Liver (tissue), 9 donors: ENCODE measurements around the gene RAB17. TPM values are rescaled to one million over a fixed set of nuclear protein-coding genes. Genes with fewer than 3 reads are reported as not detected.

Source experiments
- DNase-seq: peaks from one replicate; pipeline ENCODE4 v3.0.0-alpha.2; 2017; ENCODE audit warnings: low spot score
- H3K27ac ChIP-seq, 2 donors: one replicate each; pipeline ENCODE4 v1.7.0; 2013; ENCODE audit warnings: inconsistent platforms in 2 of 2, low read length in 2 of 2, control low read depth in 1 of 2, low read depth in 1 of 2, mild to moderate bottlenecking in 1 of 2
- H3K27me3 ChIP-seq, 4 donors: one replicate each; pipeline versions ENCODE4 v1.6.1 to v1.7.0; 2013; ENCODE audit warnings: low read length in 3 of 4, inconsistent platforms in 1 of 4, mild to moderate bottlenecking in 1 of 4, moderate library complexity in 1 of 4; ENCODE audit not compliant: control insufficient read depth in 4 of 4, insufficient read depth in 4 of 4
- H3K36me3 ChIP-seq, 4 donors: one replicate each; pipeline versions ENCODE4 v1.6.1 to v1.7.0; 2013; ENCODE audit warnings: low read length in 3 of 4, mild to moderate bottlenecking in 3 of 4, low read depth in 1 of 4, moderate library complexity in 1 of 4; ENCODE audit not compliant: control insufficient read depth in 4 of 4, insufficient read depth in 3 of 4
- H3K4me1 ChIP-seq, 4 donors: one replicate each; pipeline versions ENCODE4 v1.6.1 to v1.7.0; 2013; ENCODE audit warnings: low read length in 3 of 4, mild to moderate bottlenecking in 3 of 4, moderate library complexity in 1 of 4; ENCODE audit not compliant: control insufficient read depth in 4 of 4, insufficient read depth in 4 of 4
- H3K4me3 ChIP-seq, 3 donors: one replicate each; pipeline versions ENCODE4 v1.6.1 to v1.7.0; 2013; ENCODE audit warnings: low read length in 3 of 3, control low read depth in 1 of 3, low read depth in 1 of 3, mild to moderate bottlenecking in 1 of 3
- H3K9ac ChIP-seq, 2 donors: one replicate each; pipeline ENCODE4 v1.7.0; 2013; ENCODE audit warnings: low read length in 2 of 2, mild to moderate bottlenecking in 2 of 2, moderate library complexity in 2 of 2, control low read depth in 1 of 2, low read depth in 1 of 2
- H3K9me3 ChIP-seq, 4 donors: one replicate each; pipeline versions ENCODE4 v1.6.1 to v1.7.0; 2013; ENCODE audit warnings: low read length in 3 of 4; ENCODE audit not compliant: control insufficient read depth in 4 of 4
- ATF3 ChIP-seq: IDR thresholded peaks from 2 replicates; pipeline ENCODE4 v1.6.1; 2016; ENCODE audit warnings: antibody characterized with exemption
- CTCF ChIP-seq: fragments of 150-350 bp; IDR thresholded peaks from 2 replicates; pipeline ENCODE4 v1.5.1; 2017; ENCODE audit warnings: improper control_type of control experiment, low read depth, low read length; ENCODE audit not compliant: missing input control
- EGR1 ChIP-seq, 2 donors: IDR thresholded peaks; 2 replicates each; pipeline ENCODE4 v1.6.1; 2016 to 2018; ENCODE audit warnings: antibody characterized with exemption in 2 of 2, low read depth in 2 of 2
- FOXA1 ChIP-seq: IDR thresholded peaks from 2 replicates; pipeline ENCODE4 v1.6.1; 2016; ENCODE audit warnings: antibody characterized with exemption
- FOXA2 ChIP-seq: IDR thresholded peaks from 2 replicates; pipeline ENCODE4 v1.6.1; 2016; ENCODE audit warnings: antibody characterized with exemption
- GABPA ChIP-seq, 2 donors: IDR thresholded peaks in 1 of 2; conservative IDR thresholded peaks in 1 of 2; 2 replicates each; pipeline ENCODE4 v1.6.1; 2016; ENCODE audit warnings: antibody characterized with exemption in 2 of 2, mild to moderate bottlenecking in 1 of 2, moderate library complexity in 1 of 2
- HNF4A ChIP-seq, 2 donors: conservative IDR thresholded peaks; 2 replicates each; pipeline ENCODE4 v1.6.1; 2016; ENCODE audit warnings: antibody characterized with exemption in 2 of 2, mild to moderate bottlenecking in 2 of 2
- HNF4G ChIP-seq: IDR thresholded peaks from 2 replicates; pipeline ENCODE4 v1.6.1; 2016; ENCODE audit warnings: antibody characterized with exemption
- JUND ChIP-seq, 2 donors: IDR thresholded peaks; 2 replicates each; pipeline ENCODE4 v1.6.1; 2016; ENCODE audit warnings: antibody characterized with exemption in 2 of 2
- MAX ChIP-seq: IDR thresholded peaks from 2 replicates; pipeline ENCODE4 v1.6.1; 2016; ENCODE audit warnings: antibody characterized with exemption
- NR2F2 ChIP-seq: IDR thresholded peaks from 2 replicates; pipeline ENCODE4 v1.6.1; 2016; ENCODE audit warnings: antibody characterized with exemption
- RAD21 ChIP-seq, 2 donors: IDR thresholded peaks; 2 replicates each; pipeline ENCODE4 v1.6.1; 2016; ENCODE audit warnings: antibody characterized with exemption in 2 of 2, mild to moderate bottlenecking in 2 of 2
- REST ChIP-seq: IDR thresholded peaks from 2 replicates; pipeline ENCODE4 v1.6.1; 2016; ENCODE audit warnings: antibody characterized with exemption, mild to moderate bottlenecking
- RXRA ChIP-seq, 2 donors: IDR thresholded peaks; 2 replicates each; pipeline ENCODE4 v1.6.1; 2017 to 2018; ENCODE audit warnings: antibody characterized with exemption in 2 of 2, mild to moderate bottlenecking in 1 of 2
- SP1 ChIP-seq: IDR thresholded peaks from 2 replicates; pipeline ENCODE4 v1.6.1; 2018; ENCODE audit warnings: antibody characterized with exemption, mild to moderate bottlenecking
- TAF1 ChIP-seq: conservative IDR thresholded peaks from 2 replicates; pipeline ENCODE4 v1.6.1; 2016; ENCODE audit warnings: antibody characterized with exemption, mild to moderate bottlenecking
- YY1 ChIP-seq: IDR thresholded peaks from 2 replicates; pipeline ENCODE4 v1.6.1; 2016; ENCODE audit warnings: antibody characterized with exemption, mild to moderate bottlenecking
- ZBTB33 ChIP-seq: IDR thresholded peaks from 2 replicates; pipeline ENCODE4 v1.6.1; 2016; ENCODE audit warnings: antibody characterized with exemption
- WGBS: extraction: QIAGEN DNeasy Blood & Tissue Kit; methylation state at CpG from one replicate; pipeline ENCODE4 v1.1.7; 2013; 5-methylcytosine and 5-hydroxymethylcytosine counted together
- polyA plus RNA-seq, 2 donors: library from polyadenylated mRNA; stranded (reverse) in 1 of 2; unstranded in 1 of 2; fragments of 200-250 nt in 1 of 2; fragments of >200 nt in 1 of 2; fragmentation: Nextera tagmentation in 1 of 2; extraction: Ambion mirVana in 1 of 2; gene quantifications; one replicate each; pipeline versions ENCODE4 v1.2.1 to v1.2.3, GENCODE V29; 2013 to 2015
- total RNA-seq, 2 donors: library from RNA; depleted of rRNA; stranded (reverse); fragments of >200 nt; gene quantifications; one replicate each; pipeline ENCODE4 v1.2.3, GENCODE V29; 2014
- donor health status: healthy.
- donor health status: healthy.
- donor health status: healthy.
- donor health status: healthy.
- donor health status: healthy.

RAB17 gene
- 10 to 100 TPM; 17.8 to 96.5 TPM for total RNA-seq
- 10 to 100 TPM; 69.6 to 80.2 TPM for polyA plus RNA-seq

GRCh38 chr2:237590272-237591140 lies at the start of gene RAB17:
Gene RAB17, minus strand, starts transcription at chr2:237590734. Its CDS starts 4,580 bp downstream, at chr2:237586154.
- 26% methylated on average over 16 of the region's 16 CpGs for WGBS

More at GRCh38 chr2:237590272-237591140, at the start of gene RAB17:
- Histone ChIP-seq H3K9ac (peak within 1 kb of the TSS; percentile 89 to 98), H3K9me3 (no peaks in the 10 kb centered on the region), H3K27me3 (no peaks in the 10 kb centered on the region), H3K27ac (peak within 1 kb of the TSS; percentile 89 to 96), H3K36me3 (no peaks in the 10 kb centered on the region), H3K4me3 (peak within 1 kb of the TSS; percentile 60 to 64 (median 63)), H3K4me1 (peaks cover 19 to 64% (median 46%) of the 10 kb centered on the region in 4 donors)
- peak; percentile 67 for DNase-seq
- peak; percentile 47 for TF ChIP-seq REST
- TF ChIP-seq RAD21 (IDR thresholded peaks at IDR 0.05), result peak in 1 of 2 donors; percentile 46
- TF ChIP-seq NR2F2, result peak; percentile 92
- TF ChIP-seq FOXA1, result peak; percentile 4
- TF ChIP-seq HNF4G, result peak; percentile 97
- TF ChIP-seq SP1, result peak; percentile 96
- TF ChIP-seq CTCF, result no peak
- TF ChIP-seq HNF4A (conservative IDR thresholded peaks at IDR 0.05), result peak; percentile 98 to 99
- peak; percentile 95 for TF ChIP-seq RXRA (IDR thresholded peaks at IDR 0.05)
- TF ChIP-seq FOXA2, result peak; percentile 37
- TF ChIP-seq EGR1 (IDR thresholded peaks at IDR 0.05; ENCODE audit: low read depth in 2 of 2), result peak; percentile 23 to 77
- TF ChIP-seq JUND (IDR thresholded peaks at IDR 0.05), result peak; percentile 90 to 96
- TF ChIP-seq YY1, result peak; percentile 73
- peak; percentile 78 for TF ChIP-seq MAX
- TF ChIP-seq ATF3, result peak; percentile 82
- peak; percentile 75 for TF ChIP-seq TAF1
- TF ChIP-seq ZBTB33, result peak; percentile 84
- TF ChIP-seq GABPA (IDR thresholded peaks at IDR 0.05 in 1 of 2, conservative IDR thresholded peaks at IDR 0.05 in 1 of 2), result peak; percentile 53 to 82
